Liver (tissue), 9 donors: ENCODE measurements around the gene KLHL13. TPM values are rescaled to one million over a fixed set of nuclear protein-coding genes. Genes with fewer than 3 reads are reported as not detected.
"Not testable (repeated sequence)": the region's sequence is repeated elsewhere in the genome, so short reads cannot be mapped to it uniquely, and the experiment has no call there.

ENCODE experiments used
- DNase-seq: peaks from one replicate; pipeline ENCODE4 v3.0.0-alpha.2; 2017; ENCODE audit warnings: low spot score
- H3K27ac ChIP-seq, 2 donors: one replicate each; pipeline ENCODE4 v1.7.0; 2013; ENCODE audit warnings: inconsistent platforms in 2 of 2, low read length in 2 of 2, control low read depth in 1 of 2, low read depth in 1 of 2, mild to moderate bottlenecking in 1 of 2
- H3K27me3 ChIP-seq, 4 donors: one replicate each; pipeline versions ENCODE4 v1.6.1 to v1.7.0; 2013; ENCODE audit warnings: low read length in 3 of 4, inconsistent platforms in 1 of 4, mild to moderate bottlenecking in 1 of 4, moderate library complexity in 1 of 4; ENCODE audit not compliant: control insufficient read depth in 4 of 4, insufficient read depth in 4 of 4
- H3K36me3 ChIP-seq, 4 donors: one replicate each; pipeline versions ENCODE4 v1.6.1 to v1.7.0; 2013; ENCODE audit warnings: low read length in 3 of 4, mild to moderate bottlenecking in 3 of 4, low read depth in 1 of 4, moderate library complexity in 1 of 4; ENCODE audit not compliant: control insufficient read depth in 4 of 4, insufficient read depth in 3 of 4
- H3K4me1 ChIP-seq, 4 donors: one replicate each; pipeline versions ENCODE4 v1.6.1 to v1.7.0; 2013; ENCODE audit warnings: low read length in 3 of 4, mild to moderate bottlenecking in 3 of 4, moderate library complexity in 1 of 4; ENCODE audit not compliant: control insufficient read depth in 4 of 4, insufficient read depth in 4 of 4
- H3K4me3 ChIP-seq, 3 donors: one replicate each; pipeline versions ENCODE4 v1.6.1 to v1.7.0; 2013; ENCODE audit warnings: low read length in 3 of 3, control low read depth in 1 of 3, low read depth in 1 of 3, mild to moderate bottlenecking in 1 of 3
- H3K9ac ChIP-seq, 2 donors: one replicate each; pipeline ENCODE4 v1.7.0; 2013; ENCODE audit warnings: low read length in 2 of 2, mild to moderate bottlenecking in 2 of 2, moderate library complexity in 2 of 2, control low read depth in 1 of 2, low read depth in 1 of 2
- H3K9me3 ChIP-seq, 4 donors: one replicate each; pipeline versions ENCODE4 v1.6.1 to v1.7.0; 2013; ENCODE audit warnings: low read length in 3 of 4; ENCODE audit not compliant: control insufficient read depth in 4 of 4
- EGR1 ChIP-seq, 2 donors: IDR thresholded peaks; 2 replicates each; pipeline ENCODE4 v1.6.1; 2016 to 2018; ENCODE audit warnings: antibody characterized with exemption in 2 of 2, low read depth in 2 of 2
- FOXA2 ChIP-seq: IDR thresholded peaks from 2 replicates; pipeline ENCODE4 v1.6.1; 2016; ENCODE audit warnings: antibody characterized with exemption
- GABPA ChIP-seq, 2 donors: IDR thresholded peaks in 1 of 2; conservative IDR thresholded peaks in 1 of 2; 2 replicates each; pipeline ENCODE4 v1.6.1; 2016; ENCODE audit warnings: antibody characterized with exemption in 2 of 2, mild to moderate bottlenecking in 1 of 2, moderate library complexity in 1 of 2
- JUND ChIP-seq, 2 donors: IDR thresholded peaks; 2 replicates each; pipeline ENCODE4 v1.6.1; 2016; ENCODE audit warnings: antibody characterized with exemption in 2 of 2
- NR2F2 ChIP-seq: IDR thresholded peaks from 2 replicates; pipeline ENCODE4 v1.6.1; 2016; ENCODE audit warnings: antibody characterized with exemption
- RXRA ChIP-seq, 2 donors: IDR thresholded peaks; 2 replicates each; pipeline ENCODE4 v1.6.1; 2017 to 2018; ENCODE audit warnings: antibody characterized with exemption in 2 of 2, mild to moderate bottlenecking in 1 of 2
- SP1 ChIP-seq: IDR thresholded peaks from 2 replicates; pipeline ENCODE4 v1.6.1; 2018; ENCODE audit warnings: antibody characterized with exemption, mild to moderate bottlenecking
- TAF1 ChIP-seq: conservative IDR thresholded peaks from 2 replicates; pipeline ENCODE4 v1.6.1; 2016; ENCODE audit warnings: antibody characterized with exemption, mild to moderate bottlenecking
- YY1 ChIP-seq: IDR thresholded peaks from 2 replicates; pipeline ENCODE4 v1.6.1; 2016; ENCODE audit warnings: antibody characterized with exemption, mild to moderate bottlenecking
- whole genome bisulfite sequencing: extraction: QIAGEN DNeasy Blood & Tissue Kit; methylation state at CpG from one replicate; pipeline ENCODE4 v1.1.7; 2013; 5-methylcytosine and 5-hydroxymethylcytosine counted together
- polyA plus RNA-seq, 2 donors: library from polyadenylated mRNA; stranded (reverse) in 1 of 2; unstranded in 1 of 2; fragments of 200-250 nt in 1 of 2; fragments of >200 nt in 1 of 2; fragmentation: Nextera tagmentation in 1 of 2; extraction: Ambion mirVana in 1 of 2; gene quantifications; one replicate each; pipeline versions ENCODE4 v1.2.1 to v1.2.3, GENCODE V29; 2013 to 2015
- total RNA-seq, 2 donors: library from RNA; depleted of rRNA; stranded (reverse); fragments of >200 nt; gene quantifications; one replicate each; pipeline ENCODE4 v1.2.3, GENCODE V29; 2014
- TF ChIP-seq, protein P1 (sequence below): IDR thresholded peaks from 2 replicates; pipeline ENCODE4 v1.6.1; 2016; ENCODE audit warnings: antibody characterized with exemption
- TF ChIP-seq, protein P2 (sequence below): IDR thresholded peaks from 2 replicates; pipeline ENCODE4 v1.6.1; 2016; ENCODE audit warnings: antibody characterized with exemption, mild to moderate bottlenecking
- TF ChIP-seq, protein P3 (sequence below): IDR thresholded peaks from 2 replicates; pipeline ENCODE4 v1.6.1; 2016; ENCODE audit warnings: antibody characterized with exemption
- TF ChIP-seq, protein P4 (sequence below): IDR thresholded peaks from 2 replicates; pipeline ENCODE4 v1.6.1; 2016; ENCODE audit warnings: antibody characterized with exemption
- donor health status: healthy.
- donor health status: healthy.
- donor health status: healthy.
- donor health status: healthy.
- donor health status: healthy.

KLHL13 gene
- total and polyA plus RNA-seq, 4 donors: 0.76 to 5.3 (median 3.3) TPM

DNA sequence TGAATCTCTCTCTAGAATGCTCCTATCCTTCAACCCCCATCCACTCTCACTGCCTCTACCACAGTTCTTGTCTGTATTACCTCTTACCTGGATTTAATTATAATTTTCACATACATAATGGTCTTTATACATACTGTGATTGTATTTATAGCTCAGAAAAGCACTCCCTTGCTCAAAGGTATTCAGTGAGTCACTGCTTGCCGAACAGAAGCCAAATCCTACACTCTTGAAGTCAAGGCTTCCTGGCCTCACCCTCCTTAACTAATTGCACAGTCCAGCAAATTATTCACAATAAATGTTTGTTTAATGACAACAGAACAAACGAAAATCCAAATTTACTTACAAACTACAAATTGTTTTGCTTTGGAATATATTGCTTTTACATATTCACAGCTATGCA lies 159.5 kb downstream of the KLHL13 start:
- H3K9ac ChIP-seq: no peak overlapping the region
- no peak for DNase-seq
- H3K27me3 ChIP-seq: no peaks in the 10 kb centered on the region
- TF ChIP-seq NR2F2 (no peak), RXRA (IDR thresholded peaks at IDR 0.05) (no peak), YY1 (no peak), EGR1 (IDR thresholded peaks at IDR 0.05; ENCODE audit: low read depth in 2 of 2) (no peak), SP1 (no peak), TAF1 (no peak), FOXA2 (no peak)
- TF ChIP-seq, protein P1, sequence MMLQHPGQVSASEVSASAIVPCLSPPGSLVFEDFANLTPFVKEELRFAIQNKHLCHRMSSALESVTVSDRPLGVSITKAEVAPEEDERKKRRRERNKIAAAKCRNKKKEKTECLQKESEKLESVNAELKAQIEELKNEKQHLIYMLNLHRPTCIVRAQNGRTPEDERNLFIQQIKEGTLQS: no peak
- TF ChIP-seq, protein P2, sequence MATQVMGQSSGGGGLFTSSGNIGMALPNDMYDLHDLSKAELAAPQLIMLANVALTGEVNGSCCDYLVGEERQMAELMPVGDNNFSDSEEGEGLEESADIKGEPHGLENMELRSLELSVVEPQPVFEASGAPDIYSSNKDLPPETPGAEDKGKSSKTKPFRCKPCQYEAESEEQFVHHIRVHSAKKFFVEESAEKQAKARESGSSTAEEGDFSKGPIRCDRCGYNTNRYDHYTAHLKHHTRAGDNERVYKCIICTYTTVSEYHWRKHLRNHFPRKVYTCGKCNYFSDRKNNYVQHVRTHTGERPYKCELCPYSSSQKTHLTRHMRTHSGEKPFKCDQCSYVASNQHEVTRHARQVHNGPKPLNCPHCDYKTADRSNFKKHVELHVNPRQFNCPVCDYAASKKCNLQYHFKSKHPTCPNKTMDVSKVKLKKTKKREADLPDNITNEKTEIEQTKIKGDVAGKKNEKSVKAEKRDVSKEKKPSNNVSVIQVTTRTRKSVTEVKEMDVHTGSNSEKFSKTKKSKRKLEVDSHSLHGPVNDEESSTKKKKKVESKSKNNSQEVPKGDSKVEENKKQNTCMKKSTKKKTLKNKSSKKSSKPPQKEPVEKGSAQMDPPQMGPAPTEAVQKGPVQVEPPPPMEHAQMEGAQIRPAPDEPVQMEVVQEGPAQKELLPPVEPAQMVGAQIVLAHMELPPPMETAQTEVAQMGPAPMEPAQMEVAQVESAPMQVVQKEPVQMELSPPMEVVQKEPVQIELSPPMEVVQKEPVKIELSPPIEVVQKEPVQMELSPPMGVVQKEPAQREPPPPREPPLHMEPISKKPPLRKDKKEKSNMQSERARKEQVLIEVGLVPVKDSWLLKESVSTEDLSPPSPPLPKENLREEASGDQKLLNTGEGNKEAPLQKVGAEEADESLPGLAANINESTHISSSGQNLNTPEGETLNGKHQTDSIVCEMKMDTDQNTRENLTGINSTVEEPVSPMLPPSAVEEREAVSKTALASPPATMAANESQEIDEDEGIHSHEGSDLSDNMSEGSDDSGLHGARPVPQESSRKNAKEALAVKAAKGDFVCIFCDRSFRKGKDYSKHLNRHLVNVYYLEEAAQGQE: no peak
- TF ChIP-seq, protein P3, sequence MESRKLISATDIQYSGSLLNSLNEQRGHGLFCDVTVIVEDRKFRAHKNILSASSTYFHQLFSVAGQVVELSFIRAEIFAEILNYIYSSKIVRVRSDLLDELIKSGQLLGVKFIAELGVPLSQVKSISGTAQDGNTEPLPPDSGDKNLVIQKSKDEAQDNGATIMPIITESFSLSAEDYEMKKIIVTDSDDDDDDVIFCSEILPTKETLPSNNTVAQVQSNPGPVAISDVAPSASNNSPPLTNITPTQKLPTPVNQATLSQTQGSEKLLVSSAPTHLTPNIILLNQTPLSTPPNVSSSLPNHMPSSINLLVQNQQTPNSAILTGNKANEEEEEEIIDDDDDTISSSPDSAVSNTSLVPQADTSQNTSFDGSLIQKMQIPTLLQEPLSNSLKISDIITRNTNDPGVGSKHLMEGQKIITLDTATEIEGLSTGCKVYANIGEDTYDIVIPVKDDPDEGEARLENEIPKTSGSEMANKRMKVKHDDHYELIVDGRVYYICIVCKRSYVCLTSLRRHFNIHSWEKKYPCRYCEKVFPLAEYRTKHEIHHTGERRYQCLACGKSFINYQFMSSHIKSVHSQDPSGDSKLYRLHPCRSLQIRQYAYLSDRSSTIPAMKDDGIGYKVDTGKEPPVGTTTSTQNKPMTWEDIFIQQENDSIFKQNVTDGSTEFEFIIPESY: no peak
- TF ChIP-seq, protein P4, sequence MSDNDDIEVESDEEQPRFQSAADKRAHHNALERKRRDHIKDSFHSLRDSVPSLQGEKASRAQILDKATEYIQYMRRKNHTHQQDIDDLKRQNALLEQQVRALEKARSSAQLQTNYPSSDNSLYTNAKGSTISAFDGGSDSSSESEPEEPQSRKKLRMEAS: no peak
- H3K36me3 ChIP-seq: no peaks in the 10 kb centered on the region
- no peaks in the 10 kb centered on the region for H3K4me1 ChIP-seq
- 68% methylated on average over 2 of the region's 2 CpGs for WGBS
- no peaks in the 10 kb centered on the region for H3K9me3 ChIP-seq
- H3K27ac ChIP-seq: no peak overlapping the region
- no peak overlapping the region for H3K4me3 ChIP-seq

DNA sequence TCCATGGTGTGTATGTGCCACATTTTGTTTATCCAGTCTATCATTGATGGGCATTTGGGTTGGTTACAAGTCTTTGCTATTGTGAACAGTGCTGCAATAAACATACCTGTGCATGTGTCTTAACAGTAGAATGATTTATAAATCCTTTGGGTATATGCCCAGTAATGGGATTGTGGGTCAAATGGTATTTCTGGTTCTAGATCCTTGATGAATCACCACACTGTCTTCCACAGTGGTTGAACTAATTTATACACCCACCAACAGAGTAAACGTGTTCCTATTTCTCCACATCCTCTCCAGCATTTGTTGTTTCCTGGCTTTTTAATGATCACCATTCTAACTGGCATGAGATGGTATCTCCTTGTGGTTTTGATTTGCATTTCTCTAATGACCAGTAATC lies 177.3 kb downstream of the KLHL13 start:
- H3K4me3 ChIP-seq, H3K4me1 ChIP-seq, H3K9ac ChIP-seq, H3K36me3 ChIP-seq, H3K9me3 ChIP-seq, H3K27ac ChIP-seq, DNase-seq, H3K27me3 ChIP-seq: not testable (repeated sequence)
- 87% methylated on average over 1 of the region's 1 CpG for WGBS

DNA sequence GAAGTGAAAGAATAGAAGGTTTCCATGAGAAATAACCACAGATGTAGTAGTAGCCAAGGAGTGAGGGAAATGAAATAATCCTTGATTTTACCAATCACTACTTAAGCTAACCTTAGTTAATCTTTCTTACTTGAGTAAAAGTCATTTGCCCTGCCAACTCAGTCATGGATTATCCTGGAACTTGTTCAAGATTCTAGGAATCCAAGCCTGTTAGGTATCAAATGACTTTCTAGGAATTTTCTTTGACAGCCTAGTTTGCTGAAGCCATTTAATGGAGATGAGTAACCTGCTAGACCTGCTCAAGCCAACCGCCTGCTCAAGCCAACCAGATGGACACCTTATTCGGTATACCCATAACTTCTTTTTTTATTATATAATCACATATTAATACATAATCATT lies 180.5 kb downstream of the KLHL13 start:
- Histone ChIP-seq H3K27me3 (no peaks in the 10 kb centered on the region), H3K27ac (no peak overlapping the region), H3K4me1 (no peaks in the 10 kb centered on the region), H3K9me3 (no peaks in the 10 kb centered on the region), H3K9ac (no peak overlapping the region), H3K36me3 (no peaks in the 10 kb centered on the region), H3K4me3 (no peak overlapping the region)
- no peak for DNase-seq
- TF ChIP-seq JUND (IDR thresholded peaks at IDR 0.05) (no peak), GABPA (IDR thresholded peaks at IDR 0.05 in 1 of 2, conservative IDR thresholded peaks at IDR 0.05 in 1 of 2) (no peak)
- WGBS: 95% methylated on average over 2 of the region's 2 CpGs

DNA sequence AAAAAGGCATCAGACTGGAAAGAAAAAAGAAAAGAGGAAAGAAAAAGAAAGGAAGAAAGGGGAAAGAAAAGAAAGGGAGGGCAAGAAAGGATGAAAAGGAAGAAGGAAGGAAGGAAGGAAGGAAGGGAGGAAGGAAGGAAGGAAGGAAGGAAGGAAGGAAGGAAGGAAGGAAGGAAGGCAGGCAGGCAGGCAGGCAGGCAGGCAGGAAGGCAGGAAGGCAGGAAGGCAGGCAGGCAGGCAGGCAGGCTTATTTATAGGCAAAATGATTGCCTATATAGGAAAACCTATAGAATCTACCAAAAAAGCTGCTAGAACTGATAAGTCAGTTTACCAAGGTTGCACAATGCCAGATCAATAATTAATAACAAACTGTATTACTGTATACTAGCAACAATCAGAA lies 186.5 kb downstream of the KLHL13 start:
- H3K4me1 ChIP-seq, H3K9ac ChIP-seq, H3K27me3 ChIP-seq, DNase-seq, H3K9me3 ChIP-seq, H3K27ac ChIP-seq, H3K36me3 ChIP-seq, H3K4me3 ChIP-seq: not testable (repeated sequence)
